AG09319 (cell line): Measurements from ENCODE around the gene PSMA7.
"Not testable (repeated sequence)": the region's sequence is repeated elsewhere in the genome, so short reads cannot be mapped to it uniquely, and the experiment has no call there.

Source experiments
- DNase-seq: peaks from one replicate; pipeline ENCODE4 v3.0.0-alpha.2; 2010; ENCODE audit warnings: low read depth; ENCODE audit errors: extremely low read depth
- CTCF ChIP-seq: IDR thresholded peaks from 2 replicates; pipeline ENCODE4 v1.5.1; 2011; ENCODE audit warnings: low read depth, mild to moderate bottlenecking, inconsistent platforms, low read length, moderate library complexity

The PSMA7 gene

GRCh38 chr20:62117362-62117646 is 25.9 kb downstream of the PSMA7 start:
- TF ChIP-seq CTCF: no peak

GRCh38 chr20:62116558-62117361 is 26.4 kb downstream of the PSMA7 start:
- no peak for TF ChIP-seq CTCF
- no peak for DNase-seq

More at GRCh38 chr20:62117362-62117646, 25.9 kb downstream of the PSMA7 start:
- DNase-seq: no peak

- not testable (repeated sequence) for DNase-seq
Observed at GRCh38 chr20:62115800-62116407, 27.3 kb downstream of the PSMA7 start.

- no peak for TF ChIP-seq CTCF
- DNase-seq: no peak
Observed at GRCh38 chr20:62114894-62115293, 28.3 kb downstream of the PSMA7 start.

GRCh38 chr20:62112368-62112767 is 30.8 kb downstream of the PSMA7 start:
- no peak for DNase-seq
- no peak for TF ChIP-seq CTCF

GRCh38 chr20:62111148-62111547 is 32.0 kb downstream of the PSMA7 start:
- DNase-seq: no peak
- TF ChIP-seq CTCF: no peak

- no peak for DNase-seq
- TF ChIP-seq CTCF: no peak
Observed at GRCh38 chr20:62105592-62105991, 37.6 kb downstream of the PSMA7 start.

GRCh38 chr20:62104791-62105345 is 38.3 kb downstream of the PSMA7 start:
- no peak for TF ChIP-seq CTCF
- no peak for DNase-seq
